Measurements from ENCODE around the gene LMLN.
"Not testable (repeated sequence)": the region's sequence is repeated elsewhere in the genome, so short reads cannot be mapped to it uniquely, and the experiment has no call there.

The LMLN gene

GRCh38 chr3:198027799-198028390 is 67.9 kb downstream of the LMLN start:
- DNase-seq, result no peak

DNA sequence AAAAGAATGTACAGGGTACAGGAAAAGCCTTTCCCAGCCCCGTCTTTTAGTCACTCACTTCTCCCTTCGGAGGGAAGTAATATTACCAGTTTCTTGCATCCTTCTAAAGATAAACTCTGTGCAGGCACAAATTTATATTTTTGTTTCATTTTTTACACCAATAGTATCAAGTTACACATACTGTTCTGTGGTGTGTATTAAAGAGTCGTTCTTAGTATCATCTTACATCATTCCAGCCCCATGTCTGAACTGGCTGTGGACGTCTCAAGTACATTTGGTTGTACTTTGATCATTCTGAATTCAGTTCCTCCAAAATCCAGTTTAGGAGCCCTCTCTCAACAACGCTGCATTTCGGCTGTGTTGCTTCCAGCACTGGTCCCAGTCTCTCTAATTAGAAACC is 68.7 kb downstream of the LMLN start:
- DNase-seq, result no peak

- peak; percentile 56 to 64 for DNase-seq
Observed at GRCh38 chr3:198030125-198030524, 70.1 kb downstream of the LMLN start.

DNA sequence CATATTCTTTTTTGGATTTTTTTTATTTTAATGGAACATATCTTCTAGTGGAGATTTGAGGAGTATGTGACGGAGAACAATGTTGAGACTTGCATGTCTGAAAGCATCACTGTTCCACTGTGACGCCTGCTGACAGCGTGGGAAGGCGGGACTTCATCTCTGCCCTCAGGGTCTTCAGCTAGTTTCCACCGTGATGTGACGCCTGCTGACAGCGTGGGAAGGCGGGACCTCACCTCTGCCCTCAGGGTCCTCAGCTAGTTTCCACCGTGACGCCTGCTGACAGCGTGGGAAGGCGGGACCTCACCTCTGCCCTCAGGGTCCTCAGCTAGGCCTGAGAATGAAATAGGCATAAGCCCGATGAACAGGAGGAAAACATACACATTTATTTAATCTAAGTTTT is 70.7 kb downstream of the LMLN start:
- no peak for DNase-seq

- DNase-seq, result peak; percentile 36 to 38
Observed at GRCh38 chr3:198032039-198032936, 72.3 kb downstream of the LMLN start.

DNA sequence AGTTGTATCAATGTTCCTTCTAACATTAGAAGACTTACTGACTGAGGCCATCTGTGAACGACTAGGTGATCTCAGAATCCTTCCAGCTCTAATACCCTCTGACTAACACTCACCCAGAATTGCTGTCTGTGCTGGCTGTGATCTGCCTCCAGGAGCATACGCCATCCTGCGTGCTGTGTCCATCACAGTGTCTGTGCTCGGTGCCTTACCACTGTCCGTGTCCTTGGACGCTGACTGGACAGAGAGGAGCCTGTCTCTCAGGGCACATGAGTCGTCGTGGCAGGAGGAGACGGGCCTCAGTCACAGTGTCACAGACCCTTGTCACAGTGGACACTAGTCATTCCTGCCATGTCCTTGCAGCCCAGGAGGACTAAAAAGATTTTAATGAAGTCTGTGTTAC is 83.1 kb downstream of the LMLN start:
- DNase-seq, result no peak

GRCh38 chr3:198046120-198046857 is 86.3 kb downstream of the LMLN start:
- no peak for DNase-seq

- no peak for DNase-seq
Observed at GRCh38 chr3:198048445-198048844, 88.4 kb downstream of the LMLN start.

DNA sequence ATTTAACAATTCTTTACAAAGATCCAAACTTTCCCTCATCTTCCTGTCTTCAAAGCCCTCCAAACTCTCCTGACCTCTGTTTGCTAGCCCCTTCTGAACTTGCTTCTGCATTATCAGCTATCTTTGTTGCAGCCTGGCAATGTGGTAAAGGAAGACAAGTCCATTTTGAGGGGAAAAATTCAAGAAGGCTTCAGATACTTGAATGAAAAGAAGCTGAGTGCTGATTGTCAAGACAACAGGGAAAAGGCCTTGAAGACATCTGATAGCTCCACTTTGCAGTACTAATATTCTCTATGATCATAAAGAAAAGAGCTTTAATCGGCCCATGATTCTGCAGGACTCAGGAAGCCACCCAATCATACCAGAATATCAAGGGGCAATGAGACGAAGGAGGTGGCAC is 91.8 kb downstream of the LMLN start:
- DNase-seq, result no peak

DNA sequence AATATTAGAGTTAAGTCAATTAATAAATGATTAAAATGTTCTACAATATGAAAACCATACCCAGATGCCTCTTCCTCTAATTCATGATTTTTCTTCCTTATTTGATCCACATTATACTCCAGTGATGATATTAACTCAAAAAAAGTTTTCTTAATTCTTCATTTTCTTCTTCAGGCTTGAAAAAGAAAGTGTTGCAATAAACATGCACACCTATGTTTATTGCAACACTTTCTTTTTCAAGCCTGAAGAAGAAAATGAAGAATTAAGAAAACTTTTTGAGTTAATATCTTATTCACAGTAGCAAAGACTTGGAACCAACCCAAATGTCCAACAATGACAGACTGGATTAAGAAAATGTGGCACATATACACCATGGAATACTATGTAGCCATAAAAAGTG is 93.4 kb downstream of the LMLN start:
- DNase-seq, result not testable (repeated sequence)

DNA sequence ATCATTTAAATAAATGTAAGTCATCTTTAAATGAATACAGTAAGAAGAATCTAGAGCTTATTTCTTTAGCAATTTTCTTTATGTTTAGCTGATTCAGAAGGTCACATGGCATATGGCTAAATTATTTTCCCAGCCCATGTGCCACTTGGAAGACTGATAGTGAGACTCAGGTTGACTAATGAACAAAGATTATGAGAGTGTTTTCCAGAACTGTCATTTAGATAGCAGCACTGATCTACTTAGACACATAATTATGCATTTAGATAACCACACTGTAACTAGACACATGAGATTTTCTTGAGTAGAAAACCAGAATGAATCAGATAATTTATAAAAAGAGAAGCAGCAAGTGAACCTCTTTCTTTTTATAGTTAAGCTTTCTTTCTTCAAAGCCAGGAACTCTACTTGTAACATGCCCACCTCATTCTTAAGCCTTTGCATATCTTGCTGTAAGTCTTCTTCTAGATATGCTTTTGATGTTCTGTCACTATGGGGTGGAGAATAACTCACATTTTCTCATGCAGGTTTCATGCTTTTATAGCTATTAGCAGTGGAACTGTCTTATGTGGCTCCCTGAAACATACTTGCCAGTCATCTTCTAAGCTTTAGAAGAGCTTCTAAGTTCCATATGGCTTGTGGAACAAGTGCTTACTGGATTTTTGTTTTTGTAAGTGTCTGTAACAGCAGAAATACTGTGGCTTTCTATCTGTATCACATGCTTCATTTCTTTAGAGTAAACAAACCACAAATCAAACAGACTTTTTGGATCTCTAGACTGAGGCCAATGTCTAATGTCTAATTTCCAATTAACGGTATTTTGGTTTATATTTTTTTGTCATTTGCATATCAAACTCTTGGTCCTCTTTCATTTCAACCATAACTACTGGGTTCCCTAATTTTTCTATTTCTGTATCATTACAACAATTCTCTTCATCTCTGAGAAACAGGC is 101.4 kb downstream of the LMLN start:
- no peak for DNase-seq

- no peak for DNase-seq
Observed at GRCh38 chr3:198062068-198062465, 102.0 kb downstream of the LMLN start.

DNA sequence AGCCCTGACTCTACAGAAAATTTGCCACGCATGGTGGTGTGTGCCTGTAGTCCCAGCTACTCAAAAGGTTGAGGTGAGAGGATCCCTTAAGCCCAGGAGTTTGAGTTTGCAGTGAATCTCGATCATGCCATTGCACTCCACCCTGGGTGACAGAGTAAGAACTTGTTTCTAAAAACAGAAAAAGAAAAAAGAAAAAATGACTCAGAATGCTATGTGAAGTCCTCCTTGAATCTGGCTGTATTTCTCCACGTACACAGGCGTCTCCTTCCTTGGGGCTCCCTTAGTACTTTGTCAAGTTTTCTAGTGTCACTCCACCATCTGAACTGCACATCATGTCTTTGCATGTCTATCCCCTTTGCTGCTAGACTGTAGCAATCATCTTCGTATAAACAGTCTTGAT is 104.4 kb downstream of the LMLN start:
- DNase-seq, result no peak

GRCh38 chr3:198065897-198066296 is 105.9 kb downstream of the LMLN start:
- no peak for DNase-seq

DNA sequence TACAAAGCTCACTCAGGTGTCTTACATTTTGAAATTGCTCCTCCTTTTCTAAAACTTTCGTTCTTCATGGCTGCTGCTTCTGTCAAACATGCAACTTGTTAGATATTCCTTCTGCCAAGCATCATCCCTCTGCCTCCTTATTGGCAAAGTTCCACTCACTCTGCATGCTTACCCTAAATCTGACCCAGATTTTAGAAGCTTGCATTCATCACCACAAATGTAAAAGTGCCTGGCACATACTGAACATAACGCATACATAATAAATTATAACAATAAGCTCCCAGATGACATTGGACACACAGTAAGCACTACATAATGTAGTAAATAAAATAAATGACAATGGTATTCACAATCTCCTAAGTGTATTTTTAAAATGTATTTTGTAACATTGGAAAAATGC is 107.4 kb downstream of the LMLN start:
- no peak for DNase-seq

DNA sequence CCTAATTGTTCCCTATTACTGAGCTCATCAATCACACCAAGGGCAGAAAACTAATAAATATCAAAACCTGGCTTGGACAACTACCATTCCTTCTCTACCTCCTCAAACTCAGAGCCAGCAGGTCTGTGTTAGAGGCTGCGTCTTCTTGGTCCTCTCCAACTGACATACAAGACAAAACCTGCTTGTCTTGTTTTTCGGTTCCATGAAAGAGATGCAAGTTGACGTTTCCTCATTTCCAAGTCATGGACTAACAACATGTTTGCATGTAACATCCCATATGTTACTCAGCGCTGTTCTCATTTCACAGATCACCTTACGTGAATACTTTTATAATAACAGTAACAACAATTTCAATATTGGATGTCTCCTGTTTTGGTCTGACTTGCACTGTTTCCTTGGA is 110.9 kb downstream of the LMLN start:
- no peak for DNase-seq

GRCh38 chr3:198071602-198072287 is 111.7 kb downstream of the LMLN start:
- peak; percentile 74 for DNase-seq

GRCh38 chr3:198076722-198077308 is 116.8 kb downstream of the LMLN start:
- no peak for DNase-seq

GRCh38 chr3:198079771-198080520 is 119.9 kb downstream of the LMLN start:
- peak; percentile 40 to 56 for DNase-seq

- DNase-seq, result peak; percentile 32 to 34
Observed at GRCh38 chr3:198080521-198081384, 120.7 kb downstream of the LMLN start.
